Ovary (tissue), 3 donors: Measurements from ENCODE around the gene ICA1.

ENCODE experiments used
- CTCF ChIP-seq, 3 donors: fragments of 450-650 bp in 2 of 3; fragments of 200-600 bp in 1 of 3; IDR thresholded peaks; one replicate each; pipeline versions ENCODE4 v1.5.1 to v1.8.0; 2016 to 2022; ENCODE audit warnings: antibody characterized with exemption in 3 of 3, mild to moderate bottlenecking in 1 of 3
- EP300 ChIP-seq: sonication (generic); formaldehyde crosslinking; IDR thresholded peaks from one replicate; pipeline ENCODE4 v1.6.1; 2017; ENCODE audit warnings: antibody characterized with exemption
- POLR2A ChIP-seq: fragments of 450-650 bp; IDR thresholded peaks from one replicate; pipeline ENCODE4 v1.6.1; 2017; ENCODE audit warnings: antibody characterized with exemption, mild to moderate bottlenecking, moderate library complexity
- donor health status: DM: no; HTN: no; CAD: no.

GRCh38 chr7:8119262-8119661 lies 142.7 kb downstream of the ICA1 start:
- TF ChIP-seq CTCF (IDR thresholded peaks at IDR 0.05) = no peak
- no peak for TF ChIP-seq POLR2A
- no peak for TF ChIP-seq EP300
